ENCODE measurements around the gene PCSK6. TPM values are rescaled to one million over a fixed set of nuclear protein-coding genes. Genes with fewer than 3 reads are reported as not detected.

The PCSK6 gene
- total RNA-seq = 1 to 10 TPM; 1.4 to 2.1 TPM

DNA sequence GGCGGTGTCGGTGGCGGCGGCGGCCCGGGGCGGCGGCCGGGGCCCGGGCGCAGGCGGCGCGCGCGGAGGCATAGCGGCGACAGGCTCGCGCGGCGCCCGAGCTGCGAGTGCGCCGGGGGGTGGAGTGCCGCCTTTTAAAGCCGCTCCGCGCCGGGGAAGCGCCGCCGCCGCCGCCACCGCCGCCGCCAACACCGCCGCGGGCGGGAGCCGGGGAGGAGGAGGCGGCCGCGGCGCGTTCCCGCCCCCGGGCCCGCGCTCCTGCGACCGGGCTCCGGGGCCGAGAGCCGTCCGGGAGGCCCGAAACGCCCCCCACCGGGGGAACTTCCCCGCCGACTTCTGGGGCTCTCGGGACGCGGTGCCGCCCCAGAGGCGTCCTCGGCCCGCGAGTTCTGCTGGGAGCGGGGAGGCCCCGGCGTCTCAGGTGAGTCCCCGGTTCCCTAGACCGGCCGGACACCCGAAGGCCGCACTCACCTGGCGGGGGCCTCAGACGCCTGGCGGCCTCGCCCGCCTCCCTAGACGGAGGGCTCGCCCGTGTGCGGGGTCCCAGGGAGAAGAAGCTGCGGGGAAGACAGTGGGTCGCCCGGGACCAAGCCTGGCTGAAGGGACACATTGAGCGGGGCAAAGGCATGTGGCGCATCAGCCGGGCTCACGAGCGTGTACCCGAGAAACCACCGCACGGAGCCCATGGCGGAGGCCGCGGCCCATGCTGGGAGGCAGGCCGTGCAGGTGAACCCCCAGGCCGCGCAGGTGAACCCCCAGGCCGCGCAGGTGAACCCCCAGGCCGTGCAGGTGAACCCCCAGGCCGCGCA lies at the start of gene PCSK6:
TSS of gene PCSK6 (minus strand) at position 109 of the 809 bp plus-strand sequence. CDS start at position 72, 37 bp downstream.
- H3K4me3 Mint-ChIP-seq = peak within 1 kb of the TSS; percentile 46
- no peaks in the 10 kb centered on the region for H3K36me3 Mint-ChIP-seq
- DNase-seq (peak; percentile 52), ATAC-seq (ENCODE audit: low read depth) (peak; percentile 23)
- peaks cover 53% of the 10 kb centered on the region for H3K27me3 Mint-ChIP-seq
- POLR2A ChIA-PET = no interaction called here
- H3K27ac Mint-ChIP-seq = no peak within 1 kb of the TSS
- H3K4me1 Mint-ChIP-seq = no peaks in the 10 kb centered on the region
- H3K9me3 Mint-ChIP-seq = no peaks in the 10 kb centered on the region

DNA sequence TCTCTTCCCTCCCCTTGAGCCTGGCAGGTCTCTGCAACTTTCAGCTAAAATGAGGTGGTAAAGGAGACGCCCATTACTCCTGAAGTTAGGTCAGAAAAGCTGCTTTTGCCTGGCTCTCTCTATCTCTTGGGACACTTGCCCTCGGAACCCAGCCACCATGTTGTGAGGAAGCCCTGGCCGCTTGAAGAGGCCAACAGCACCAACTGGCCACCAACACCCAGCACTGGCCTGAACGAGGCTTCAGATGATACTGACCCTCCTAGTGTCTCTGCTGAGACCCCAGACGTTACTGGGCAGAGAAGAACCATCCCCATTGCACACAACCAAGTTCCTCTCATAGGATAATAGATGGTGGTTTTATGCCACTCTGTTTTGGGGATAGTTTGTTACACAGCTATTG lies 49.5 kb upstream of the PCSK6 start:
- no peaks in the 10 kb centered on the region for H3K9me3 Mint-ChIP-seq
- POLR2A ChIA-PET = no interaction called here
- no peaks in the 10 kb centered on the region for H3K36me3 Mint-ChIP-seq
- ATAC-seq (ENCODE audit: low read depth) (no peak), DNase-seq (no peak)
- H3K27ac Mint-ChIP-seq = no peak overlapping the region
- H3K4me1 Mint-ChIP-seq = peaks cover 2% of the 10 kb centered on the region
- no peak overlapping the region for H3K4me3 Mint-ChIP-seq
- H3K27me3 Mint-ChIP-seq = no peaks in the 10 kb centered on the region

- no peak for DNase-seq
- no peak overlapping the region for H3K27ac Mint-ChIP-seq
- H3K4me3 Mint-ChIP-seq = no peak overlapping the region
- no peaks in the 10 kb centered on the region for H3K9me3 Mint-ChIP-seq
- H3K27me3 Mint-ChIP-seq = no peaks in the 10 kb centered on the region
- ATAC-seq (ENCODE audit: low read depth) = no peak
- POLR2A ChIA-PET = no interaction called here
- H3K36me3 Mint-ChIP-seq = no peaks in the 10 kb centered on the region
- peaks cover 2% of the 10 kb centered on the region for H3K4me1 Mint-ChIP-seq
These were observed 48.7 kb upstream of the PCSK6 start for GRCh38 chr15:101538177-101538576.

DNA sequence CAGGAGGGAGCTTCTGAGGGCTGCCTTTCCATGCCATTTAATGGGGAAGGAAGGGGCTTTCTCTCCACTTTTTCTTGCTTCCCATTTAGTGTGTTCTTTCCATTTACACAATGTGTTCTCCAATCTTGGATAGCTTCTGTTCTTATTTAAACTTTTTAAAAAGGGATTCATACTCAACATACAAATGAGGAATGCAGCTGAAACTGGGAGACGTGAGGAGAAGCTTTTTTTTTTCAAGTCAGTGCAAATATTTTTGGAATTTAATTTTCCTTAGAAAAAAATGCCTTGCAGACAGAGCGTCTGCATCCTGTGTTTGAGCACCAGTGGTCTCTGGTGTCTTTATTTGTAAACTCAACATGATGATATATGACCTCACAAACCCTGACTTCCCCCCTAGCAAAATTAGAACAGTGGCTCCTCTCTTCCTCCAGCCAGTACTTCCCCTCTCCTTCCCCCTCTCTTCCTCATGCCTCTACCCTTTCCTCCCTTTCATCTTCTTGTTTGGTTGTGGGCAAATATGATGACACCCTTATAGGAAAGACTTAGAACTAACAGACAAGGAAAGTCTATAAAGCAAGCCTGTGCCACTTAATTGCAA lies 48.1 kb upstream of the PCSK6 start:
- Mint-ChIP-seq H3K27ac (no peak overlapping the region), H3K4me1 (peaks cover 2% of the 10 kb centered on the region)
- POLR2A ChIA-PET = no interaction called here

DNA sequence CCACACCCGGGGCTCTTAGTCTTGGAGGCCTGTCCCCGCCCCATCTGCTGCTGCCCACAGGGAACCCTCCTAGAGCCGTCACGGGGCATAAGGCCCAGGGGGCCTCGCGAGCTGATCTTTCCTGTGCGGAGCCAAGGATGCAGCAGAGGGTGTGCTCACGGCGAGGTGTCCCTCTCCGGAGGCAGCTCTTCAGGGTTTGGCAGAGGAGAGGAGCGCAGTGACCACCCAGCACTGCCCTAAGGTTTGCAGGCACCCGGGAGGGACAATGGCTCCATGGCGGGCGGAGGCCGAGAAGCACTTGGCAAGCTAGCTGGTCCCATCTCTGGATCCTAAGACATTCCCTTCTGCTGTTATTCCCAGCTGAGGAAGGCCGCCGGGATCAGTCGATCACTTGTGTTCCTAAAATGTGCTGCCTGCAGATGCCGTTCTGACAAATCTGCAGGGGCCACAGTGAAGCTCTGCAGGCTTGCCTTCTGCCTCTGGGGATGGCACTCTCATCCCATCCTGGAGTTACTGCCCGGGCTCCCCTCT lies 47.4 kb upstream of the PCSK6 start:
- no peak for ATAC-seq (ENCODE audit: low read depth)
- Mint-ChIP-seq H3K4me3 (no peak overlapping the region), H3K36me3 (no peaks in the 10 kb centered on the region), H3K9me3 (no peaks in the 10 kb centered on the region), H3K4me1 (peaks cover 2% of the 10 kb centered on the region), H3K27ac (no peak overlapping the region), H3K27me3 (no peaks in the 10 kb centered on the region)
- no peak for DNase-seq
- POLR2A ChIA-PET = no interaction called here

More for the DNA sequence above, 48.1 kb upstream of the PCSK6 start:
- Mint-ChIP-seq H3K36me3 (no peaks in the 10 kb centered on the region), H3K27me3 (no peaks in the 10 kb centered on the region), H3K9me3 (no peaks in the 10 kb centered on the region), H3K4me3 (no peak overlapping the region)
- DNase-seq (no peak), ATAC-seq (ENCODE audit: low read depth) (no peak)

- Mint-ChIP-seq H3K36me3 (no peaks in the 10 kb centered on the region), H3K4me1 (peaks cover 2% of the 10 kb centered on the region), H3K4me3 (no peak overlapping the region), H3K9me3 (no peaks in the 10 kb centered on the region), H3K27me3 (peaks cover 2% of the 10 kb centered on the region), H3K27ac (no peak overlapping the region)
- ATAC-seq (ENCODE audit: low read depth) (no peak), DNase-seq (no peak)
- POLR2A ChIA-PET = no interaction called here
These were observed 46.8 kb upstream of the PCSK6 start for GRCh38 chr15:101536166-101536874.

DNA sequence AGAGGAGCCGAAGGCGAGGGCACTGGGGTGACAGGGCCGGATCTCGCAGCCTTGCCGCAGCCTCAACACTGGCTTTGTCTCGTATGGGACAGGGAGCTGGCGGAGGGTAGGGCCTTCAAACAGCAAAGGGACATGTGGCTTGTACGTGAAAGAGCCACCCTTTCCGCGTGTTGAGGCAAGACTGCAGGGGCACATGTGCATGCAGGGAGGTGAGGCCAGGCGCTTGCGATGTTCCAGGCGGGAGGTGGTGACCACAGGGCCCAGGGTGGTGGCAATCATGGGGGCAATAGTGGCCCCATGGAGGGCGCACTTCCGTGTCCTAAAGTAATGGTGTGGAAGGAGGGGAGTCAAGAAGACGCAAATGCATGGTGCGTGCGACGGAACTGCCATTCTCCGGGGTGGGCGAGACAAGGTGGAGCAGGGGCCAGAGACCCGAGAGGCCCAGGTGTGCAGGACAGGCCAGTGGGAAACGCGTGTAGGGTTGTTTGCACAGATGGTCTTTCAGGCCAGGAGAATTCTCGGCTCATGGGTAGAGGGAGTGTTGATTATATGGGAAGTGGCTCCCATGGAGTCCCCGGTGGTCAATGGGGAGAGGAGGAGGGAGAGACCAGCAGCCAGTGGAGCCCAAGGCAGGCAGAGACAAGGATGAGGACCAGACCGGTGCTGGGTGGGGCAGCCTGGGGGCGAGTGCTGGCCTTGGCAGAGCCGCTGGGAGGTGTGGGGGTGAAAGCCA lies 45.8 kb upstream of the PCSK6 start:
- Mint-ChIP-seq H3K27ac (no peak overlapping the region), H3K36me3 (no peaks in the 10 kb centered on the region), H3K4me3 (no peak overlapping the region), H3K9me3 (no peaks in the 10 kb centered on the region), H3K27me3 (peaks cover 2% of the 10 kb centered on the region), H3K4me1 (peaks cover 2% of the 10 kb centered on the region)
- POLR2A ChIA-PET = no interaction called here
- ATAC-seq (ENCODE audit: low read depth) = no peak
- DNase-seq = no peak

GRCh38 chr15:101534376-101534970 lies 45.0 kb upstream of the PCSK6 start:
- Mint-ChIP-seq H3K4me1 (peaks cover 2% of the 10 kb centered on the region), H3K4me3 (no peak overlapping the region), H3K36me3 (no peaks in the 10 kb centered on the region), H3K27ac (no peak overlapping the region), H3K9me3 (no peaks in the 10 kb centered on the region), H3K27me3 (peaks cover 2% of the 10 kb centered on the region)
- POLR2A ChIA-PET = no interaction called here
- ATAC-seq (ENCODE audit: low read depth) (no peak), DNase-seq (no peak)

DNA sequence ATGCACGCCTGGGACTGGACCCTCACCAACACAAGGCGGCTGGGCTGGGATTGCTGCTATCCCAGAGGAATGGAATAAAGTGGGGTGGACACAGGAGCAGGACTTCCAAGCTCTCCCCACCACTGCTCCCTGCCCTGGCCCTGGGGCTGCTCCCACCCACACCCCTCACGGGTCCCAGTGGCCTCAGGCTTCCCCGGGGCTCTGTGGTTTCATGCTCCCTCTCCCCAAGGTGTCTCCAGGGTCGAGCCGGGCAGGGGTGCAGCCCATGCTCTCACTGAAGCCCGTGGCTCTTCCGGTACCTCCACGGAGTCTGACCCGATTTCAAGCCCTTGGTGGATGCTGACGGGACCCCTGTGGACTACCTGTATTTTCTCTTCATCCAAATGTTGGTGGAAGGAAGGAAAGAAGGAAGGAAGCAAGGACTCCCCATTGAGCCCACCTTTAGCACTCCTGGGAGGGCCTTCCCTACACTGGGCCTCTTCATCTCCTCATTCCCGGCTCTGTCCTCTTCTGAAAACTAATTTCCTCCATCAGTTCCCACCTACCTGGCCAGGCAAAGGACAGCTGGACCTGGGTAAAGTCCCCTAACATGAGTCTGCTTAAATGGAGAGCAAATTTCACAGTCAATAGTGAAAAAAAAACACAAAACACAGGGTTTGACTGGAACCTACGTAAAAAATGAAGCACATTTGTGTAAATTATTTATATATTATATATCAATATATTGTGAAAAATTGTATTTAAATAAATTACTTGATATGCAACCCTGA lies 44.0 kb upstream of the PCSK6 start:
- Mint-ChIP-seq H3K27ac (no peak overlapping the region), H3K27me3 (peaks cover 2% of the 10 kb centered on the region), H3K4me1 (peaks cover 2% of the 10 kb centered on the region), H3K4me3 (no peak overlapping the region), H3K36me3 (no peaks in the 10 kb centered on the region), H3K9me3 (no peaks in the 10 kb centered on the region)
- POLR2A ChIA-PET = no interaction called here
- DNase-seq = no peak
- ATAC-seq (ENCODE audit: low read depth) = no peak

GRCh38 chr15:101532865-101533264 lies 43.4 kb upstream of the PCSK6 start:
- no peak overlapping the region for H3K27ac Mint-ChIP-seq
- no peak for DNase-seq
- no peak overlapping the region for H3K4me3 Mint-ChIP-seq
- no peaks in the 10 kb centered on the region for H3K9me3 Mint-ChIP-seq
- ATAC-seq (ENCODE audit: low read depth) = no peak
- POLR2A ChIA-PET = no interaction called here
- H3K27me3 Mint-ChIP-seq = peaks cover 2% of the 10 kb centered on the region
- H3K4me1 Mint-ChIP-seq = peaks cover 2% of the 10 kb centered on the region
- no peaks in the 10 kb centered on the region for H3K36me3 Mint-ChIP-seq

DNA sequence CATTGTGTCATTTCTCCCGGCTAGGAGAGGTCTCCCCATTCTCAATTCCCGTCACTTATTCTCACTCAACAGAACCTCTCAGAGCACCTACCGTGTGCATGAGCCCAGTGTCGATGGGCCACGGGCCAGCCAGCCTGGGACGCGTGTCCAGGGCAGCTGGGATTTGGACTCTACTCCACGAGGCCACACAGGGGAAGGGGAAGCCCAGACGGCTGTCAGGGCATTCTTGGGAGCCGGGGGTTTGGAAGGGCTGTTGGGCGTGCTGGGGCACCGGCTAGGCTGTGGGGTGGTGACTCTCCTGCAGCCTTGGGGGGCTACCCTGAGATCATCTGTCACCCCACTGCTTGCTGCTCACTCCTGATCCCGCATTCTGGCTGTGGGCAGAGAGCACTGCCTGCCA lies 41.7 kb upstream of the PCSK6 start:
- H3K27ac Mint-ChIP-seq = no peak overlapping the region
- no peaks in the 10 kb centered on the region for H3K9me3 Mint-ChIP-seq
- peaks cover 2% of the 10 kb centered on the region for H3K27me3 Mint-ChIP-seq
- ATAC-seq (ENCODE audit: low read depth) (no peak), DNase-seq (no peak)
- POLR2A ChIA-PET = no interaction called here
- H3K36me3 Mint-ChIP-seq = no peaks in the 10 kb centered on the region
- H3K4me3 Mint-ChIP-seq = no peak overlapping the region
- no peaks in the 10 kb centered on the region for H3K4me1 Mint-ChIP-seq

DNA sequence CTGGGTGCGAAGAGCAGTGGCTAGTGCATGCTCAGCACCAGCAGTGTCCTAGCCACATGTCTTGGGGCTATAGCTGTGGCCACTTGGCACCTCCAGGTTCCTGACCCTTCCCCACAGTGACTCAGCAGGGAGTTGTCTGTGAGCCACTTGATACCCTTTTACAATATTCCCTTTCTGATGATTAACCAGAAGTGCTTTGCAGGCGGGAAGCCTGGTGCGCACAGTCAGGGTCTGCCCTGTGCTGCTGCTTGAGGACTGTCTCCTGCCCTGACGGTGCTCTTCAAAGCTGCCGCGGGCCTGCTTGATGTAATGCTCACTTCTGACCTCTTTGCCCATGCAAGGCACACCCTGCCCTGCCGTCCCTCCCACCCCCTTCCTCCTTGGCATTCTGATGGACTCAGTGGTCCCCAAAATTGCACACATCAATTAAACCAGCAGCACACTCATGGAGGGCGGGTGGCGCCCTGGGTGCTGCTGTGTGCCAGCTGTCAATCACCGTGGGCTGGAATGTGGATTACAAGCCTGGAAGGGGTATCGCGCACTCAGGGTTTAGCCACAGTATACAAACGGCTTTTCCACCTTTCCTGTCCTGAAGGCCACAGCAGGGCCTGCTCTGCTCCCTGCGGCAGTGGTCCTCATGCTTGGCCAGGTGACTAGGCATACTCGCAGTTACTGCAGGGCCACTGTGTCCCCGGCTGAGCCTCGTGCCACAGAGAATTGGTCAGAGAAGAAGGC lies 40.9 kb upstream of the PCSK6 start:
- ATAC-seq (ENCODE audit: low read depth) (no peak), DNase-seq (no peak)
- no peaks in the 10 kb centered on the region for H3K9me3 Mint-ChIP-seq
- H3K4me1 Mint-ChIP-seq = no peaks in the 10 kb centered on the region
- no peak overlapping the region for H3K4me3 Mint-ChIP-seq
- no peaks in the 10 kb centered on the region for H3K36me3 Mint-ChIP-seq
- no peak overlapping the region for H3K27ac Mint-ChIP-seq
- POLR2A ChIA-PET = no interaction called here
- H3K27me3 Mint-ChIP-seq = peaks cover 2% of the 10 kb centered on the region
